Heart left ventricle (tissue), 16 donors: ENCODE results near the gene PCNA. TPM values are rescaled to one million over a fixed set of nuclear protein-coding genes. Genes with fewer than 3 reads are reported as not detected.

ENCODE experiments used
- ATAC-seq, 4 donors: fragments of 200-7000 bp; cut with Tn5 transposase; one replicate each; pipeline ENCODE4 v1.9.1; 2020 to 2022; ENCODE audit warnings: moderate library complexity in 4 of 4, mild to moderate bottlenecking in 3 of 4, moderate number of reproducible peaks in 1 of 4
- DNase-seq, 5 donors: peaks; one replicate each; pipeline ENCODE4 v3.0.0-alpha.2; 2020
- H3K27ac ChIP-seq, 12 donors: fragments of 200-600 bp; sonication (generic) in 4 of 12; one replicate each; pipeline versions ENCODE4 v1.5.0 to v1.8.0; 2016 to 2022; ENCODE audit warnings: mild to moderate bottlenecking in 2 of 12
- H3K27me3 ChIP-seq, 9 donors: fragments of 200-600 bp; sonication (generic) in 2 of 9; one replicate each; pipeline versions ENCODE4 v1.5.1 to v1.8.0; 2016 to 2022; ENCODE audit warnings: mild to moderate bottlenecking in 3 of 9
- H3K36me3 ChIP-seq, 9 donors: fragments of 200-600 bp; sonication (generic) in 2 of 9; one replicate each; pipeline versions ENCODE4 v1.5.0 to v1.8.0; 2018 to 2022; ENCODE audit warnings: mild to moderate bottlenecking in 2 of 9
- H3K4me1 ChIP-seq, 12 donors: fragments of 200-600 bp; sonication (generic) in 4 of 12; one replicate each; pipeline versions ENCODE4 v1.5.0 to v1.8.0; 2016 to 2022; ENCODE audit warnings: mild to moderate bottlenecking in 3 of 12
- H3K4me3 ChIP-seq, 12 donors: fragments of 200-600 bp; sonication (generic) in 4 of 12; one replicate each; pipeline versions ENCODE4 v1.5.0 to v1.8.0; 2017 to 2022; ENCODE audit warnings: mild to moderate bottlenecking in 9 of 12, moderate library complexity in 4 of 12
- H3K9me3 ChIP-seq, 12 donors: fragments of 200-600 bp; sonication (generic) in 4 of 12; one replicate each; pipeline versions ENCODE4 v1.5.0 to v1.8.0; 2016 to 2022; ENCODE audit warnings: mild to moderate bottlenecking in 1 of 12
- POLR2A ChIP-seq, 2 donors: fragments of 450-650 bp; IDR thresholded peaks; one replicate each; pipeline ENCODE4 v1.6.1; 2017; ENCODE audit warnings: antibody characterized with exemption in 2 of 2, mild to moderate bottlenecking in 2 of 2, moderate library complexity in 2 of 2
- WGBS, 4 donors: extraction: QIAGEN DNeasy Blood & Tissue Kit in 2 of 4; methylation state at CpG; one replicate each; pipeline versions ENCODE4 v1.1.5 to v1.1.7; 2013 to 2018; 5-methylcytosine and 5-hydroxymethylcytosine counted together
- intact Hi-C, 10 donors: fragments of 100-400 bp; cut with DNase I; formaldehyde crosslinking; loops; one replicate each; pipeline versions ENCODE4 v1.11.1 to v1.14.2; 2022
- polyA plus RNA-seq, 2 donors: library from polyadenylated mRNA; stranded (reverse); fragments of 200-250 nt; gene quantifications; one replicate each; pipeline ENCODE4 v1.2.3, GENCODE V29; 2013
- total RNA-seq, 9 donors: library from RNA; depleted of rRNA in 2 of 9; stranded (reverse); fragments of >200 nt in 2 of 9; fragmentation: NEBNext Ultra II Directional in 3 of 9; extraction: Animal tissue kit (Norgen Biotek cat#: 25700) in 3 of 9; gene quantifications; one replicate each; pipeline versions ENCODE4 v1.1.0 to v1.2.4, GENCODE V29; 2016 to 2023
- TF ChIP-seq, protein P1 (sequence below), 12 donors: fragments of 200-600 bp; sonication (generic) in 4 of 12; IDR thresholded peaks; one replicate each; pipeline versions ENCODE4 v1.5.0 to v1.8.0; 2018 to 2022; ENCODE audit warnings: antibody characterized with exemption in 12 of 12, mild to moderate bottlenecking in 5 of 12
- donor health status: ischemic (EF 13 %, LVEDD 7.1; RV severe dilation, severe dysfunction).
- donor health status: healthy with polysubstance abuse.
- donor health status: DM: no; HTN: yes; CAD: no.
- donor health status: DM: no; HTN: no; CAD: no.
- donor health status: ischemic (EF 25% LVEDD 6.9; RV normal size, moderate dysfunction).
- donor health status: ischemic (EF 25% LVEDD 5.7; RV mildly dilated, moderate dysfunction).
- donor health status: healthy.
- donor health status: DM: yes; HTN: yes; CAD: no.
- donor health status: ischemic (EF 35%, LVEDD 5.7; RV mildly dilated, moderate dysfunction).
- donor health status: nonischemic (EF 11% LVEDD 7.7; RV severe dilation, severe dysfunction).
- donor health status: DM: yes; HTN: yes; CAD: no.
- donor health status: PGD.
- donor health status: ischemic (EF 29% LVEDD 5.4; RV normal size, mild dysfunction).
- donor health status: nonischemic (EF 23%, LVEDD 6.1; RV moderate dilation, normal function).

The PCNA gene
- total and polyA plus RNA-seq, 11 donors, result 18.7 to 52.7 (median 22.9) TPM

DNA sequence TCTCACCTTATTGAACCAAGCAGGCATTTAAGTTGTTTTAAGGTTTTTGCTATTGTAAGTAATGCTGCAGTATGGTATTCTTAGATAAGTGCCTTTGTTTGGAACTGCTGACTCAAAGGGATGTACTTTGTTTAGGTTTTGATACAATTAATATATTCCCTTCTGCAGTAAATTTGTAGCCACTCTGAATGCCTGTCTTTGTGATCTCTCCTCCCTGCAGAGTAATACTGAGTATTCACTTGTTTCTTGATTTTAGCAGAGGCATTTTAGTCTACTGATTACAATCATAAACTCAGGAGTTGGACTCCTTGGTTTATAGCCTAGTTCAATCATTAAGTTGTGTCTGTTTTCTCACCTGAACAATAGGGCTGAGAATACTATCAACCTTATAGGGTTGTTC, 20.4 kb upstream of the PCNA start:
- TF ChIP-seq, protein P1, sequence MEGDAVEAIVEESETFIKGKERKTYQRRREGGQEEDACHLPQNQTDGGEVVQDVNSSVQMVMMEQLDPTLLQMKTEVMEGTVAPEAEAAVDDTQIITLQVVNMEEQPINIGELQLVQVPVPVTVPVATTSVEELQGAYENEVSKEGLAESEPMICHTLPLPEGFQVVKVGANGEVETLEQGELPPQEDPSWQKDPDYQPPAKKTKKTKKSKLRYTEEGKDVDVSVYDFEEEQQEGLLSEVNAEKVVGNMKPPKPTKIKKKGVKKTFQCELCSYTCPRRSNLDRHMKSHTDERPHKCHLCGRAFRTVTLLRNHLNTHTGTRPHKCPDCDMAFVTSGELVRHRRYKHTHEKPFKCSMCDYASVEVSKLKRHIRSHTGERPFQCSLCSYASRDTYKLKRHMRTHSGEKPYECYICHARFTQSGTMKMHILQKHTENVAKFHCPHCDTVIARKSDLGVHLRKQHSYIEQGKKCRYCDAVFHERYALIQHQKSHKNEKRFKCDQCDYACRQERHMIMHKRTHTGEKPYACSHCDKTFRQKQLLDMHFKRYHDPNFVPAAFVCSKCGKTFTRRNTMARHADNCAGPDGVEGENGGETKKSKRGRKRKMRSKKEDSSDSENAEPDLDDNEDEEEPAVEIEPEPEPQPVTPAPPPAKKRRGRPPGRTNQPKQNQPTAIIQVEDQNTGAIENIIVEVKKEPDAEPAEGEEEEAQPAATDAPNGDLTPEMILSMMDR (IDR thresholded peaks at IDR 0.05), result no peak
- TF ChIP-seq POLR2A (IDR thresholded peaks at IDR 0.05), result no peak
- Histone ChIP-seq H3K27me3 (no peaks in the 10 kb centered on the region), H3K9me3 (no peaks in the 10 kb centered on the region), H3K4me1 (peaks cover 0 to 80% (median 58%) of the 10 kb centered on the region in 12 donors), H3K36me3 (peaks cover 0 to 4% (median 0%) of the 10 kb centered on the region in 9 donors), H3K4me3 (no peak overlapping the region), H3K27ac (no peak overlapping the region)
- no peak for ATAC-seq
- intact Hi-C loops, result no loop called here
- no peak for DNase-seq

DNA sequence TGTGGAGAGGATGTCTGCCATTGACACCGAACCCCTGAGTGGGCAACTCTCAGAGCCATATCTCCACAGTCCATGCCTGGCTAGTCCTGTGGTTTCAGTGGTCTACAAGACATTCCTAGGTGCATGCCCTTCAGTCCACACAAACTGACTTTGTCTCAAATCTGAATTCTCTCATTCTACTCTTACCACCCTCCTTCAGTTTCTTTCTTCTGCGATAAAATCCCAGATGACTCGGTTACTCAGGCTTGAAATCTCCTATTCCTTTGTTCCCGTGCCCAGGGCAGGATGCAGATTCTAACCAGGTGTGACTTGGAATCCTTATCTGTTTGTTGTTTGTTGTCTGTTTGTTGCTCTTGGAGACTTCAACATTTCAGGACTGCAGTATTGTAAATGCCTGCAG, 16.3 kb upstream of the PCNA start:
- Histone ChIP-seq H3K4me1 (peaks cover 0 to 82% (median 53%) of the 10 kb centered on the region in 12 donors), H3K36me3 (peaks cover 0 to 13% (median 3%) of the 10 kb centered on the region in 9 donors), H3K27me3 (no peaks in the 10 kb centered on the region), H3K27ac (peak overlapping the region in 11 of 12 donors; percentile 8 to 78 (median 69)), H3K4me3 (no peak overlapping the region), H3K9me3 (no peaks in the 10 kb centered on the region)
- TF ChIP-seq, protein P1 (IDR thresholded peaks at IDR 0.05), result no peak
- TF ChIP-seq POLR2A (IDR thresholded peaks at IDR 0.05), result no peak
- 54 to 69% (median 59%) methylated on average over 4 of the region's 4 CpGs for WGBS, 4 donors
- intact Hi-C loops, result loop anchor here in 2 of 10 donors (2.0 to 5.0 kb wide), 2 partner anchors 46 to 53 kb away; no protein-coding TSS in a partner anchor
- DNase-seq (no peak), ATAC-seq (peak in 3 of 4 donors; percentile 3 to 37 (median 4))

DNA sequence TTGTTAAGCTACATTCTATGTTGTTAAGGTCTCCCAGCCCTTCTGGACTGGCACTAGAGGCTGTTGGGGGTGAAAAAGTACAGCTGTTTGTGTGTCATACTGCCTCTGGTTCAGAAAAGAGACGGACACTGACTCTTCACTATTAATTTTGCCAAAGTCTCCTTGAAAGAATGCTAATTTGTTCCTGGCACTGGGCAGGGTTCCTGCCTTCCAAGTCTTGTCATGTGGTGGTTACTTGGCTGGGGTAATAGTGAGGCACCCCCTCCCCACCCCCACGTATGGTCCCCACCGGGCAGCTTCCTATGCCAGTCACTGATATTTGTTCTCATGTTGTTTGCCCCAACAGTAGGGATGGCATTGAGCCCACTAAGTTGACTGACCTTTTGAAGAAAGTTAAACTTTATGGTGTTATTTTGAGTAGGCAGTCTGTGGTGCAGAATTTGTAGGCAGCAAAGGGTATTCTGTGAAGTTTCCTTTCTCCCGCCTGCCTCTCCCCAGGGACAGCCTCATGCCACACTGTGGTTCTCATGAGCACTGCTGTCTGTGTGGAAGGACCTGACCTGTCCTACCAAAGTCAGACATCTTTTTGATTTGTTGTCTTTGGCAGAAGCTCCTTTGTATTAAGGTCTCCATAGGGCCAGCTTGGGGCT, 15.7 kb upstream of the PCNA start:
- Histone ChIP-seq H3K4me1 (peaks cover 0 to 82% (median 51%) of the 10 kb centered on the region in 12 donors), H3K4me3 (no peak overlapping the region), H3K27ac (peak overlapping the region in 11 of 12 donors; percentile 41 to 78 (median 69)), H3K27me3 (no peaks in the 10 kb centered on the region), H3K36me3 (peaks cover 0 to 13% (median 3%) of the 10 kb centered on the region in 9 donors), H3K9me3 (no peaks in the 10 kb centered on the region)
- WGBS, 4 donors, result 25 to 40% (median 34%) methylated on average over 4 of the region's 4 CpGs
- peak; percentile 60 to 75 (median 68) for ATAC-seq
- DNase-seq, result peak in 1 of 5 donors; percentile 16
- intact Hi-C loops, result loop anchor here in 2 of 10 donors (2.0 to 5.0 kb wide), 2 partner anchors 47 to 53 kb away; no protein-coding TSS in a partner anchor
- TF ChIP-seq, protein P1 (IDR thresholded peaks at IDR 0.05), result peak in 1 of 12 donors; percentile 18
- no peak for TF ChIP-seq POLR2A (IDR thresholded peaks at IDR 0.05)

DNA sequence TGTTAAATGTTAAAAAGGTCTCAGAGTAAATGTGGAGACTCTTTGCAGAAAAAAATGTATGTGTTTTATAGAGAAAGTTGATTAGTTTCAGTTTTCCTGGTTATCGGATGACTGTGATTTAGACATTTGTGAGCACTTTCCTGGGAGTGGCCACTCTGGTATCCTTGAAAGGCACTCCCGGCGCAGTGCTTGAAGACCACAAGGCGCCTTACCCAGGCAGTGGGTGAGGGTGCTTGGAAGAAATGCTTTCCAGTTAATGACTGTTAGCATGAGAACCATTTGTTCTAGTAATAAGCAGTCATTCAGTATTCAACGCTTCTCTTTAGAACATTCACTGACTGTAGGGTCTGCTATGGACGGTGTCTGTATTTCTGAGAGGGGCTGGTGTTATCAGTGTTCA, 14.2 kb upstream of the PCNA start:
- peaks cover 0 to 22% (median 3%) of the 10 kb centered on the region in 9 donors for H3K36me3 ChIP-seq
- no peaks in the 10 kb centered on the region for H3K27me3 ChIP-seq
- peaks cover 1 to 83% (median 54%) of the 10 kb centered on the region in 12 donors for H3K4me1 ChIP-seq
- intact Hi-C loops, result no loop called here
- 73 to 89% (median 83%) methylated on average over 6 of the region's 6 CpGs for WGBS, 4 donors
- H3K9me3 ChIP-seq, result no peaks in the 10 kb centered on the region
- no peak for ATAC-seq
- TF ChIP-seq, protein P1 (IDR thresholded peaks at IDR 0.05), result no peak
- TF ChIP-seq POLR2A (IDR thresholded peaks at IDR 0.05), result no peak
- no peak for DNase-seq
- peak overlapping the region in 6 of 12 donors; percentile 43 to 78 (median 74) for H3K27ac ChIP-seq
- H3K4me3 ChIP-seq, result no peak overlapping the region
